Measurements from ENCODE around the gene PEDS1. TPM values are rescaled to one million over a fixed set of nuclear protein-coding genes. Genes with fewer than 3 reads are reported as not detected.

PEDS1 gene
- total RNA-seq, 1 donor from 2014 or later, result 44.1 TPM

DNA sequence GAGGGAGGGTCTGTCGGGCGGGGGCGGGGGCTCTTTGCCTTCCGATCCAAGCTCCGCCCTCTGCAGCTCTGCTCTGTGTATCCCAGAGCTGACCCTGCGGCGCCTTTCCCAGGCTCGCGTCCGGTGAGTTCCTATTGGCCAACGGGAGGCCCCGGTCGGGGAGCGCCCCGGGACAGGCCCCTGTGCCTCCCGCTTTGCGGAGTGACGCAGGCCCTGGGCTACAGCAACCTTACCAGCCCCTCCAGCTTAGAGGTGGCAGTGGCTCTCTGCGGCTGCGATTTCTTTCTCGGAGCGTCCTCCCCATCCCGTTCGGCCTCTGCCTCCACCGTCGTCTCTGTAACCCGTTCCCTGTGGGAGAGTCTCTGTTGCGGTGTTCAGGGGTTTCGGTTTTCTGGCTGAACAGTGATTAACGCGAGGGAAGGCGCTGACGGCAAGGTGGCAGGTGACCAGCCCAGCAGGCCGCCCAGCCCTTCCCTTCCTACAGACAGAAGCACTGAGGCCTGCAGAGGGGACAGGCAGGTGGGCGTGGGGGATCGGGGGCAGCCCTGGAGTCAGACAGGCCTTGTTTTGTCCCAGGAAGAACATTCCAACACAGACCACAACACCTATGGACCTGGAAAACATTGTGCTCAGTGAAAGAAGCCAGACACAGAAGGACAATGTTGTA, 19.0 kb upstream of the PEDS1 start:
- Mint-ChIP-seq H3K4me3 (ENCODE audit: unreplicated experiment) (peak overlapping the region; percentile 72), H3K27ac (ENCODE audit: unreplicated experiment) (peak overlapping the region; percentile 44), H3K4me1 (ENCODE audit: low read depth, unreplicated experiment) (peaks cover 3% of the 10 kb centered on the region), H3K27me3 (ENCODE audit: low read depth, unreplicated experiment) (no peaks in the 10 kb centered on the region), H3K36me3 (ENCODE audit: low read depth, unreplicated experiment) (no peaks in the 10 kb centered on the region), H3K9me3 (ENCODE audit: unreplicated experiment) (no peaks in the 10 kb centered on the region)
- TF ChIP-seq, protein P1, sequence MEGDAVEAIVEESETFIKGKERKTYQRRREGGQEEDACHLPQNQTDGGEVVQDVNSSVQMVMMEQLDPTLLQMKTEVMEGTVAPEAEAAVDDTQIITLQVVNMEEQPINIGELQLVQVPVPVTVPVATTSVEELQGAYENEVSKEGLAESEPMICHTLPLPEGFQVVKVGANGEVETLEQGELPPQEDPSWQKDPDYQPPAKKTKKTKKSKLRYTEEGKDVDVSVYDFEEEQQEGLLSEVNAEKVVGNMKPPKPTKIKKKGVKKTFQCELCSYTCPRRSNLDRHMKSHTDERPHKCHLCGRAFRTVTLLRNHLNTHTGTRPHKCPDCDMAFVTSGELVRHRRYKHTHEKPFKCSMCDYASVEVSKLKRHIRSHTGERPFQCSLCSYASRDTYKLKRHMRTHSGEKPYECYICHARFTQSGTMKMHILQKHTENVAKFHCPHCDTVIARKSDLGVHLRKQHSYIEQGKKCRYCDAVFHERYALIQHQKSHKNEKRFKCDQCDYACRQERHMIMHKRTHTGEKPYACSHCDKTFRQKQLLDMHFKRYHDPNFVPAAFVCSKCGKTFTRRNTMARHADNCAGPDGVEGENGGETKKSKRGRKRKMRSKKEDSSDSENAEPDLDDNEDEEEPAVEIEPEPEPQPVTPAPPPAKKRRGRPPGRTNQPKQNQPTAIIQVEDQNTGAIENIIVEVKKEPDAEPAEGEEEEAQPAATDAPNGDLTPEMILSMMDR (IDR thresholded peaks at IDR 0.05; ENCODE audit: insufficient read depth, low read depth, low read length), result no peak
- no peak for TF ChIP-seq EZH2 (IDR thresholded peaks at IDR 0.05; ENCODE audit: insufficient read depth, low read length)
- H3K9me3 ChIP-seq (ENCODE audit: insufficient read depth, low read depth, low read length), result no peaks in the 10 kb centered on the region
- peak overlapping the region; percentile 84 for H3K4me2 ChIP-seq (ENCODE audit: low read length)
- H4K20me1 ChIP-seq (ENCODE audit: insufficient read depth, low read length), result no peaks in the 10 kb centered on the region
- H3K4me1 ChIP-seq (ENCODE audit: insufficient read depth, low read length), result peaks cover 11% of the 10 kb centered on the region
- H3K4me3 ChIP-seq (ENCODE audit: insufficient read depth, low read depth, low read length), result peak overlapping the region; percentile 43
- peak overlapping the region; percentile 72 for H3K9ac ChIP-seq (ENCODE audit: low read length)
- FAIRE-seq (no peak), DNase-seq (ENCODE audit: low read depth) (peak; percentile 55)
- no peaks in the 10 kb centered on the region for H3K36me3 ChIP-seq (ENCODE audit: insufficient read depth, low read length)
- peak overlapping the region; percentile 87 for H2AFZ ChIP-seq (ENCODE audit: low read depth, low read length)
- H3K27ac ChIP-seq (ENCODE audit: low read depth, low read length), result peak overlapping the region; percentile 25
- H3K79me2 ChIP-seq (ENCODE audit: insufficient read depth, low read length), result no peaks in the 10 kb centered on the region
- H3K27me3 ChIP-seq (ENCODE audit: insufficient read depth, low read length), result no peaks in the 10 kb centered on the region

DNA sequence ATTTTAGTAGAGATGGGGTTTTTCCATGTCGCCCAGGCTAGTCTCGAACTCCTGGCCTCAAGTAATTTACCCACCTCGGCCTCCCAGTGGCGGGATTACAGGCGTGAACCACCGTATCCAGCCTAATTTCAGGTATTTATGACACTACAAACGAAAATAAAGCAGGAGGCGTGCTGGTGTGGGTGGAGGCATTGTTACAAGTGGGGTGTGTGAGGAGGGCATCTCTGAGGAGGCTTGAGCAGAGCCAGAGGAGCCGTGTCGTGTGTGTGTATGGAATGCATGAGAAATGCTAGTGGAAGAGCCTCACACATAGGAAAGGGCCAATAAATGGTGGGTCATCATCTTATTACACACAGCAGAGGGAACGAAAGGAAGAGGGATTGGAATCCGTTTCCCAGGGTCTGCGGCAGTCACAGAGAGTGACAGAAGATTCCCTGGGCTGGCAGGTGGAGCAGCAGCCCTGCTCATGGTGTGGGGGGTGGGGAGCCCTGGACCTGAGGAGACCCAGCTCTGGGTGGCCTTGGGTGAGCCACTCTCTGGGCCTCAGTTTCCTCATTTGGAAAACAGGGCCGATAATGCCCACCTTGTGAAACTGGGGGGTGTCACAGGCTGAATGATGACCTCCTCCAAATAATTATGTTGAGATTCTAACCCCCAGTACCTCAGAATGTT, 17.2 kb upstream of the PEDS1 start:
- TF ChIP-seq EZH2 (IDR thresholded peaks at IDR 0.05; ENCODE audit: insufficient read depth, low read length), result no peak
- TF ChIP-seq, protein P1 (IDR thresholded peaks at IDR 0.05; ENCODE audit: insufficient read depth, low read depth, low read length), result no peak
- Histone ChIP-seq H3K9me3 (ENCODE audit: insufficient read depth, low read depth, low read length) (no peaks in the 10 kb centered on the region), H3K27ac (ENCODE audit: low read depth, low read length) (no peak overlapping the region), H3K36me3 (ENCODE audit: insufficient read depth, low read length) (no peaks in the 10 kb centered on the region), H3K9ac (ENCODE audit: low read length) (no peak overlapping the region), H3K27me3 (ENCODE audit: insufficient read depth, low read length) (no peaks in the 10 kb centered on the region), H3K4me1 (ENCODE audit: insufficient read depth, low read length) (peaks cover 20% of the 10 kb centered on the region), H3K79me2 (ENCODE audit: insufficient read depth, low read length) (no peaks in the 10 kb centered on the region), H4K20me1 (ENCODE audit: insufficient read depth, low read length) (no peaks in the 10 kb centered on the region), H3K4me2 (ENCODE audit: low read length) (no peak overlapping the region), H2AFZ (ENCODE audit: low read depth, low read length) (no peak overlapping the region), H3K4me3 (ENCODE audit: insufficient read depth, low read depth, low read length) (no peak overlapping the region)
- DNase-seq (ENCODE audit: low read depth) (no peak), FAIRE-seq (no peak)
- no peaks in the 10 kb centered on the region for H3K27me3 Mint-ChIP-seq (ENCODE audit: low read depth, unreplicated experiment)
- H3K27ac Mint-ChIP-seq (ENCODE audit: unreplicated experiment), result no peak overlapping the region
- H3K9me3 Mint-ChIP-seq (ENCODE audit: unreplicated experiment), result no peaks in the 10 kb centered on the region
- H3K4me1 Mint-ChIP-seq (ENCODE audit: low read depth, unreplicated experiment), result peaks cover 10% of the 10 kb centered on the region
- H3K4me3 Mint-ChIP-seq (ENCODE audit: unreplicated experiment), result no peak overlapping the region
- no peaks in the 10 kb centered on the region for H3K36me3 Mint-ChIP-seq (ENCODE audit: low read depth, unreplicated experiment)
